Measurements from ENCODE around the gene ABHD6. TPM values are rescaled to one million over a fixed set of nuclear protein-coding genes. Genes with fewer than 3 reads are reported as not detected.

Gene ABHD6
- total and polyA plus RNA-seq, 8 donors: 0.69 to 5.5 (median 2.0) TPM

DNA sequence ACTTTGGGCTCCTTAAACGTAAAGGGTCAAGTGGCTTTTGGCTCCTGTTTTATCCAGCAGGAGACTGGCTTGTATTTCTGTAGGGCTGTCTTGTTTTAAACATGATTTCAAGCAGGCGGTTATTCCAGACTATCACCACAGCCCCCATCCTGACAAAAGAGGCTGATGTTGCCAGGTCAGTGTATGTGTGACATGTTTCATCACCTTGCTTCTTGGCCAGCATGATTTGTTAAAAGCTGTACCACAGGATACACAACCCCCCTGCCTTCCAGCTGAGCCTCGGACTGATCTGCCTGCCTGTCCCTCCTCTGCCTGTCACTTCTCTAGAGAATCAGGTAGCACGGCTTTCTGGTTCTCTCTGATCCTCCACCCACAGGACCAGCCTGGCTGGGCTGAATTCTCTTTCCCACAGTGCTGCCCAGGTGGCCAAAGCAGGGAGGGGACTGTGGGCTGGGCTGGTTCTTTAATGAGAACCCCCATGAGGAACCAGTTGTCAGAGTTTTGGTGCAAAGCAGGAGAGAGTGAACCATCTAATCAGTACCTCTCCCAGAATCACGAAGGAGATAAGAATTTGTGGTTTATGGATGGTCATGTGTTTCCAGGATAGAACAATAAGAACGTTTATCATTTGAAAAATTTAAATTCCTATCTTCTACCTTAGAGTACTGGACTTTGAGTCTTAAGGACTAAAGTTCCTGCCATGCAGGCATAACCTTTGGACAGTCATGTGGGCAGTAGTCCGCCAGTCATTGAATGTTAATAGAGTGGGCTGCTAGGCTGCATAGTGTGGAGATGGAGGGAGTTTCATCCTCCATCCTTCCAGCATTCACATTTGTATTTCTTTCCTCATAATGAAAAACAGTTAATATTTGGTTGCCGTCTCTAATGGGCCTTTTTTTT lies 8.8 kb downstream of the ABHD6 start:
- Histone ChIP-seq H3K4me3 (no peak overlapping the region), H3K27ac (no peak overlapping the region), H3K9me3 (no peaks in the 10 kb centered on the region), H3K27me3 (no peaks in the 10 kb centered on the region), H3K36me3 (no peaks in the 10 kb centered on the region), H3K4me1 (no peaks in the 10 kb centered on the region)
- TF ChIP-seq, protein P1, sequence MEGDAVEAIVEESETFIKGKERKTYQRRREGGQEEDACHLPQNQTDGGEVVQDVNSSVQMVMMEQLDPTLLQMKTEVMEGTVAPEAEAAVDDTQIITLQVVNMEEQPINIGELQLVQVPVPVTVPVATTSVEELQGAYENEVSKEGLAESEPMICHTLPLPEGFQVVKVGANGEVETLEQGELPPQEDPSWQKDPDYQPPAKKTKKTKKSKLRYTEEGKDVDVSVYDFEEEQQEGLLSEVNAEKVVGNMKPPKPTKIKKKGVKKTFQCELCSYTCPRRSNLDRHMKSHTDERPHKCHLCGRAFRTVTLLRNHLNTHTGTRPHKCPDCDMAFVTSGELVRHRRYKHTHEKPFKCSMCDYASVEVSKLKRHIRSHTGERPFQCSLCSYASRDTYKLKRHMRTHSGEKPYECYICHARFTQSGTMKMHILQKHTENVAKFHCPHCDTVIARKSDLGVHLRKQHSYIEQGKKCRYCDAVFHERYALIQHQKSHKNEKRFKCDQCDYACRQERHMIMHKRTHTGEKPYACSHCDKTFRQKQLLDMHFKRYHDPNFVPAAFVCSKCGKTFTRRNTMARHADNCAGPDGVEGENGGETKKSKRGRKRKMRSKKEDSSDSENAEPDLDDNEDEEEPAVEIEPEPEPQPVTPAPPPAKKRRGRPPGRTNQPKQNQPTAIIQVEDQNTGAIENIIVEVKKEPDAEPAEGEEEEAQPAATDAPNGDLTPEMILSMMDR (IDR thresholded peaks at IDR 0.05): no peak
- DNase-seq (no peak), FAIRE-seq (no peak), ATAC-seq (no peak)
- intact Hi-C loops (cut with DNase I): no loop called here
- 67 to 74% methylated on average over 8 of the region's 8 CpGs for WGBS, 2 donors

GRCh38 chr3:58249358-58250092 lies 11.9 kb downstream of the ABHD6 start:
- H3K27ac ChIP-seq: no peak overlapping the region
- H3K4me1 ChIP-seq: no peaks in the 10 kb centered on the region
- no peaks in the 10 kb centered on the region for H3K36me3 ChIP-seq
- TF ChIP-seq, protein P1 (IDR thresholded peaks at IDR 0.05): no peak
- H3K27me3 ChIP-seq: no peaks in the 10 kb centered on the region
- FAIRE-seq: no peak
- no peak overlapping the region for H3K4me3 ChIP-seq
- no peaks in the 10 kb centered on the region for H3K9me3 ChIP-seq
- peak in 1 of 4 donors; percentile 53 for ATAC-seq
- intact Hi-C loops (cut with DNase I): no loop called here
- no peak for DNase-seq
- 67 to 70% methylated on average over 7 of the region's 7 CpGs for WGBS, 2 donors

- H3K27me3 ChIP-seq: no peaks in the 10 kb centered on the region
- H3K36me3 ChIP-seq: no peaks in the 10 kb centered on the region
- no peak overlapping the region for H3K27ac ChIP-seq
- H3K4me1 ChIP-seq: no peaks in the 10 kb centered on the region
- ATAC-seq: no peak
- H3K4me3 ChIP-seq: no peak overlapping the region
- no peak for FAIRE-seq
- 81 to 86% methylated on average over 8 of the region's 8 CpGs for WGBS, 2 donors
- H3K9me3 ChIP-seq: no peaks in the 10 kb centered on the region
- intact Hi-C loops (cut with DNase I): no loop called here
- TF ChIP-seq, protein P1 (IDR thresholded peaks at IDR 0.05): no peak
- no peak for DNase-seq
Measured at GRCh38 chr3:58250093-58250707, 12.6 kb downstream of the ABHD6 start.

DNA sequence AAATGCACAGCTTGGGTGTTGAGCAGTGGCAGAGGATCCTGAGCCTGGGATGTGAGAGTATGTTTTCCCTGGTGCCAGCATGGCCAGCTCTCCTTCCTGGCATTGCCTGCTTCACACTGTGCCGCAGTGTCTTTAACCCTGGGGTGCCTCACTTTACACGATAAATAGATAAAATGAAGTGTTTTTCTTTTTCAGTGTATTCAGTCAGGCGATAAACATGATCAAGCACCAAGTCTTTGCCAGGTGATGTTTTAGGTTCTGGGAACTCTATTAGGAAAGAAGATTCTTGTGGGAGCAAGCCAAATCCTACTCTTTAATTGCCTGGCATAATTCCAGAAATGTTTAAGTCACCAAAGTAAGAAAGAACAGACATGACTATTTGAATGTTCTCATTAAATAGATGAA lies 14.0 kb downstream of the ABHD6 start:
- Histone ChIP-seq H3K9me3 (no peaks in the 10 kb centered on the region), H3K27me3 (no peaks in the 10 kb centered on the region), H3K36me3 (no peaks in the 10 kb centered on the region), H3K4me3 (no peak overlapping the region), H3K4me1 (no peaks in the 10 kb centered on the region), H3K27ac (no peak overlapping the region)
- intact Hi-C loops (cut with DNase I): no loop called here
- DNase-seq: no peak
- TF ChIP-seq, protein P1 (IDR thresholded peaks at IDR 0.05): no peak
- no peak for FAIRE-seq
- ATAC-seq: no peak
- WGBS, 2 donors: 93 to 96% methylated on average over 3 of the region's 3 CpGs
